Neutrophil (primary cell): ENCODE measurements around the gene FAM149A.

ENCODE experiments used
- H3K27ac ChIP-seq: fragments of 200-600 bp; sonication (generic); 2 replicates; pipeline ENCODE4 v1.5.1; 2016; ENCODE audit warnings: mild to moderate bottlenecking, moderate library complexity
- H3K27me3 ChIP-seq: fragments of 200-600 bp; sonication (generic); 2 replicates; pipeline ENCODE4 v1.6.0; 2016; ENCODE audit warnings: mild to moderate bottlenecking
- H3K36me3 ChIP-seq: fragments of 200-600 bp; sonication (generic); 2 replicates; pipeline ENCODE4 v1.5.1; 2017
- H3K4me1 ChIP-seq, 2 experiments: fragments of 200-600 bp in 1 of 2; sonication (generic) in 1 of 2; 1 replicate in 1 of 2; 2 replicates in 1 of 2; pipeline versions ENCODE4 v1.5.1 to v1.6.1; 2013 to 2016; ENCODE audit warnings: low read depth in 1 of 2, low read length in 1 of 2, mild to moderate bottlenecking in 1 of 2, moderate library complexity in 1 of 2; ENCODE audit not compliant: control insufficient read depth in 1 of 2, insufficient read depth in 1 of 2
- H3K4me3 ChIP-seq, 2 experiments: fragments of 200-600 bp in 1 of 2; sonication (generic) in 1 of 2; 1 replicate in 1 of 2; 2 replicates in 1 of 2; pipeline ENCODE4 v1.5.1; 2013 to 2016; ENCODE audit warnings: low read depth in 1 of 2, low read length in 1 of 2, mild to moderate bottlenecking in 1 of 2, moderate library complexity in 1 of 2
- H3K9me3 ChIP-seq: fragments of 200-600 bp; sonication (generic); 2 replicates; pipeline ENCODE4 v1.5.1; 2016
- TF ChIP-seq, protein P1 (sequence below): fragments of 200-600 bp; sonication (generic); IDR thresholded peaks from 2 replicates; pipeline ENCODE4 v1.5.1; 2016; ENCODE audit warnings: antibody characterized with exemption

Gene FAM149A

DNA sequence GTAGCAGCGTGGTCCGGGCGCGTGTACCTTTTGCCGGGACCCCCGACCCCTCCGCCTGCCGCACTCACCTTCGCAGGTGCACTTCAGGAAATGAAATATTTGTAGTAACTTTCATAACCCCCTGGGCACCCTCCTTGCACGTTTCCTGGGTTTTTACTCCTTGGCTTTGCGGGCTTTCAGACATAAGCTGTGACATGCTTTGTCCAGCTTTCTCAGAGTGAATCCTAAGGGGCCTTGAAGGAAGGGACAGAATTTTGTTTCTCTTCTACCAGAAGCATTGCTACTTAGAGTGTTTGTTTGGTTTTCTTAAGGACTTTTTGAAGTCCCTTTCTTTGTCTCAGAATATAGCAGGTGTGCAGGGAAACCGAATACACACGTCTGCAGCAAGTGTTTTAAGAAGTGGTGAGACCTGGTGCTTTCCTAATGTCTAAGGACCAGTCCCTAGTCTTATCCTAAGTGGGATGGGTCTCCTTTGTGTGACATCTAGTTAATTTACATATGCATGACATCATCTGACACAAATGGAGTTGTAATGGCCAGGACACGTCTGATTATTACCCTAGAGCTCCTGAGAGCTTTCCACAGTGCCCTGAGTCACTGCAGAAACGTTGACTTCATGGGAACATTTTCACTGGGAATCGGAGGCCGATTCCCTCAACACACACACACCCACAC, 1.3 kb downstream of the FAM149A start:
- Histone ChIP-seq H3K4me1 (no peaks in the 10 kb centered on the region), H3K9me3 (no peaks in the 10 kb centered on the region), H3K36me3 (no peaks in the 10 kb centered on the region), H3K27me3 (peaks cover 79% of the 10 kb centered on the region), H3K4me3 (no peak overlapping the region), H3K27ac (no peak overlapping the region)
- TF ChIP-seq, protein P1, sequence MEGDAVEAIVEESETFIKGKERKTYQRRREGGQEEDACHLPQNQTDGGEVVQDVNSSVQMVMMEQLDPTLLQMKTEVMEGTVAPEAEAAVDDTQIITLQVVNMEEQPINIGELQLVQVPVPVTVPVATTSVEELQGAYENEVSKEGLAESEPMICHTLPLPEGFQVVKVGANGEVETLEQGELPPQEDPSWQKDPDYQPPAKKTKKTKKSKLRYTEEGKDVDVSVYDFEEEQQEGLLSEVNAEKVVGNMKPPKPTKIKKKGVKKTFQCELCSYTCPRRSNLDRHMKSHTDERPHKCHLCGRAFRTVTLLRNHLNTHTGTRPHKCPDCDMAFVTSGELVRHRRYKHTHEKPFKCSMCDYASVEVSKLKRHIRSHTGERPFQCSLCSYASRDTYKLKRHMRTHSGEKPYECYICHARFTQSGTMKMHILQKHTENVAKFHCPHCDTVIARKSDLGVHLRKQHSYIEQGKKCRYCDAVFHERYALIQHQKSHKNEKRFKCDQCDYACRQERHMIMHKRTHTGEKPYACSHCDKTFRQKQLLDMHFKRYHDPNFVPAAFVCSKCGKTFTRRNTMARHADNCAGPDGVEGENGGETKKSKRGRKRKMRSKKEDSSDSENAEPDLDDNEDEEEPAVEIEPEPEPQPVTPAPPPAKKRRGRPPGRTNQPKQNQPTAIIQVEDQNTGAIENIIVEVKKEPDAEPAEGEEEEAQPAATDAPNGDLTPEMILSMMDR = no peak

DNA sequence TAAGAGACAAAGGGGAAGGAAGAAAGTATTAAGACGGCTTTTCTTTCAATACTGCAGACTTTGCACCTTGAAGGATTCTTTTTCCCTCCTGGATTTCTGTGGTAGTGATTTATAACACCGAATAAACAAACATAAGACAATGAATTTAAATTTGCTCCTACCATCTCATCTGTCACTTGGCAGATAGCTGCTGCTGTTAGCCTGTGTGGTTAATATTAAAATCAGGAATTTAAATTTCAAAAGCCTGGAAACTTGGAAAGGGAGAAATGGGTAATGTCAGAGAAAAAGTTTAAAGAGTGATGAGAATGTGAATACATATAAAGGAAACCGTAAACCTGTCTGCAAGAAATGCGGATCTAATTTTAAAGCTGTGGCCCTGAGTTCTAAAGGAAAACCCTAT, 3.4 kb downstream of the FAM149A start:
- Histone ChIP-seq H3K36me3 (no peaks in the 10 kb centered on the region), H3K4me1 (no peaks in the 10 kb centered on the region), H3K9me3 (no peaks in the 10 kb centered on the region), H3K27me3 (peaks cover 67% of the 10 kb centered on the region), H3K4me3 (no peak overlapping the region), H3K27ac (no peak overlapping the region)
- TF ChIP-seq, protein P1 = no peak

DNA sequence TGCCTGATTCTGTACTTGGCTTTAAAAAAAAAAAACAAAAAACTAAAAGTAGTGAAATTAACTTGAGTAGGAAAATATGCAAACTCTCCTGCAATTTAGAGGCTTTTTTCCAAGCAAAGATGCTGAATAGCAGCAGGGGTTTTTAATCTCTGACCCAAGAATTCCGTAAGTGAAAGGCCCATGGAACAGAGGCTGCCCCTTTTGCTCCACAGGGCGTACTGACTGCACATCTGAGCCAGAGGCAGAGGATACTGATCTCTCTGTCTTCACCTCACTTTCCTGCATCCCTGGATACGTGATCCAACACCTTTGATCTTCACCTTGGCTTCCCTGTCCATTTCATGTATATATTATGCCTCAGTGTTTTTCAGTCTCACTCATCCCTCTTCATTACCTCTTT, 3.9 kb downstream of the FAM149A start:
- Histone ChIP-seq H3K27me3 (peaks cover 63% of the 10 kb centered on the region), H3K4me3 (no peak overlapping the region)

DNA sequence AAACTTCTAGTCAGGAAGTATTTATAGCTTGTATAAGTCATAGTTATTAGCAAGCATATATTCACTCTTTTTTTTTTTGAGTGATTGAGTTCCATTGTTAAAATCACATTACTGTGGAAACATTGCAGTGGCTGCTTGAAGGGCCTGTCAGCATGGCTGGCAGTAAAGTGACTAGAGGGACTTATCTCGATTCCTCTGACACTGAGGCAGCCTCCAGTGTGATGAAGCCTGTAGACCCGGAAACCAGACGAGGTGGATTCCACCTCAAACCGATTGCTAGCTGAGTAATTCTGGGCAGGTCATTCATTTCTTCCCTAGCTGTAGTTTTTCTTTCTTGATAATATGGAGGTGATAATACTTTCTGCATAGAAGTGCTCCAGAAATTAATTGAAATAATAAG, 4.7 kb downstream of the FAM149A start:
- TF ChIP-seq, protein P1 = no peak
- H3K4me3 ChIP-seq = no peak overlapping the region
- H3K4me1 ChIP-seq = no peaks in the 10 kb centered on the region
- peaks cover 54% of the 10 kb centered on the region for H3K27me3 ChIP-seq
- no peak overlapping the region for H3K27ac ChIP-seq
- H3K36me3 ChIP-seq = no peaks in the 10 kb centered on the region
- H3K9me3 ChIP-seq = no peaks in the 10 kb centered on the region

More for the DNA sequence above, 3.9 kb downstream of the FAM149A start:
- no peak overlapping the region for H3K27ac ChIP-seq
- no peaks in the 10 kb centered on the region for H3K4me1 ChIP-seq
- no peaks in the 10 kb centered on the region for H3K36me3 ChIP-seq
- TF ChIP-seq, protein P1 = no peak
- no peaks in the 10 kb centered on the region for H3K9me3 ChIP-seq

DNA sequence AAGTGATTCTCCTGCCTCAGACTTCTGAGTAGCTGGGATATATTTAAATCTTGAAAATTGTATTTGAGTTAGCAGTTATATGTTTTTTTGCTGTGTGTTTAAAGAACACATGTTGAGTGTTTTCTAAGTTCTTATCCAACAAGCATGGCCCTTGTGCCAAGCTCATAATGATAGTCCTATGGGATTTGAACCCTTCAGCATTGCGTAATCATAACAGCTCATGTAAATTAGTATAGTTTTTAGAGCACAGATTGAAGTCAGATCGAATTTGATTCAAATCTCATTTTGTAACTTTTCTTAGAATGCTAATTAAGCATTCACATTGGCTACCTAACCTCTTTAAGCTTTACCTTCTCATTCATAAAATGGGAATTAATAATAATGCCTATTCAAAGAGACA, 12.2 kb downstream of the FAM149A start:
- Histone ChIP-seq H3K27me3 (peaks cover 8% of the 10 kb centered on the region), H3K4me1 (no peaks in the 10 kb centered on the region), H3K36me3 (no peaks in the 10 kb centered on the region), H3K27ac (no peak overlapping the region), H3K9me3 (no peaks in the 10 kb centered on the region), H3K4me3 (no peak overlapping the region)
- TF ChIP-seq, protein P1 = no peak
